Measurements from ENCODE around the gene KCNIP1. TPM values are rescaled to one million over a fixed set of nuclear protein-coding genes. Genes with fewer than 3 reads are reported as not detected.

The KCNIP1 gene
- total and polyA plus RNA-seq, 9 of the 15 experiments (the other 6 are each of a cell fraction or from before 2014, with no cell fraction given), result not detected

DNA sequence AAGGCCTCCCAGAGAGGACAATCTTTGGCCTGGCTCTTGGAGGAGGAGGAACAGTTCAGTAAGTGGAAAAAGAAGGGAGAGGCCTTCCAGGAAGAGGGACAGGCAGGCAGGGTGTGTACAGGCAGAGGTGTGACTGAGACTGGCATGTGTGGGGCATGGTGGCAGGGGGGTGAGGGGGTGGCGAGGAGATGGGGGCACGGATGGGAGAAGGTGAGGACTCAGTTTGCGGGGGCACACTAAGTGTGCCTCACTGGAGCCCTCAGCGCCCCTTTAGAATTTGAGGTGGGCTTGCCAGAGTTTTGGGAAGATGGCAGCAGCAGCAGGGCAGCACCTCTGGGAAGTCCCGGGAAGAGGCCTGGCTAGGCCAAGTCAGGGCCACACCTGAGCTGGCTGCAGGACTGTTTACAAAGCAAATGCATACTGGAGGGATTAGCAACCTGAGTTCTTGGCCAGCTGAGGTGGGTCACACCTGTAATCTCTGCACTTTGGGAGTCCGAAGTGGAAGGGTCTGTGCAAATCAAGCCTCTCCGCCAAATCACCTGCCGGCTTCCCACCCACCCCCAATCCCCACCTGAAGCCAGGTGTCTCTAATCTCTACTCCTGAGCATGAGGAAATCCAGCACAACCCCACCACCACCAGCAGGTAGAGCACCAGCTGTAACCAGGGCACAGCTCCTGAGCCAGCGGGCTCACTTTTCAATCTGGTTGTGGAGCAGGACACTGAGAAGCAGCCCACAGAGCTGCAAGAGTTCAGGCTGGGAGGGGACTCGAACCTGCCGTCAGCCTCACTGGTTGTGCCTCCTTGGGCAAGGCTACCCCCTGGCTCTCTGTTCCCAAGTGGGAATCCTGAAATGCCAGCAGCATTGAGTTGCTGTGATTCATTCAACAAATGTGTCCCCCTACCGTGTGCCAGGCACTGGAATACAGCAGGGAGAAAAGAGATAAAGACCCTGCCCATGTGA lies 269.5 kb downstream of the KCNIP1 start (continued):
- TF ChIP-seq ZNF695 (CRISPR knock-in tag; IDR thresholded peaks at IDR 0.05), result no peak
- no peak for TF ChIP-seq RBM14 (IDR thresholded peaks at IDR 0.05; ENCODE audit: borderline replicate concordance, insufficient read depth, low read depth, low read length)
- TF ChIP-seq, protein P1, sequence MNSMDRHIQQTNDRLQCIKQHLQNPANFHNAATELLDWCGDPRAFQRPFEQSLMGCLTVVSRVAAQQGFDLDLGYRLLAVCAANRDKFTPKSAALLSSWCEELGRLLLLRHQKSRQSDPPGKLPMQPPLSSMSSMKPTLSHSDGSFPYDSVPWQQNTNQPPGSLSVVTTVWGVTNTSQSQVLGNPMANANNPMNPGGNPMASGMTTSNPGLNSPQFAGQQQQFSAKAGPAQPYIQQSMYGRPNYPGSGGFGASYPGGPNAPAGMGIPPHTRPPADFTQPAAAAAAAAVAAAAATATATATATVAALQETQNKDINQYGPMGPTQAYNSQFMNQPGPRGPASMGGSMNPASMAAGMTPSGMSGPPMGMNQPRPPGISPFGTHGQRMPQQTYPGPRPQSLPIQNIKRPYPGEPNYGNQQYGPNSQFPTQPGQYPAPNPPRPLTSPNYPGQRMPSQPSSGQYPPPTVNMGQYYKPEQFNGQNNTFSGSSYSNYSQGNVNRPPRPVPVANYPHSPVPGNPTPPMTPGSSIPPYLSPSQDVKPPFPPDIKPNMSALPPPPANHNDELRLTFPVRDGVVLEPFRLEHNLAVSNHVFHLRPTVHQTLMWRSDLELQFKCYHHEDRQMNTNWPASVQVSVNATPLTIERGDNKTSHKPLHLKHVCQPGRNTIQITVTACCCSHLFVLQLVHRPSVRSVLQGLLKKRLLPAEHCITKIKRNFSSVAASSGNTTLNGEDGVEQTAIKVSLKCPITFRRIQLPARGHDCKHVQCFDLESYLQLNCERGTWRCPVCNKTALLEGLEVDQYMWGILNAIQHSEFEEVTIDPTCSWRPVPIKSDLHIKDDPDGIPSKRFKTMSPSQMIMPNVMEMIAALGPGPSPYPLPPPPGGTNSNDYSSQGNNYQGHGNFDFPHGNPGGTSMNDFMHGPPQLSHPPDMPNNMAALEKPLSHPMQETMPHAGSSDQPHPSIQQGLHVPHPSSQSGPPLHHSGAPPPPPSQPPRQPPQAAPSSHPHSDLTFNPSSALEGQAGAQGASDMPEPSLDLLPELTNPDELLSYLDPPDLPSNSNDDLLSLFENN (IDR thresholded peaks at IDR 0.05; ENCODE audit: low read depth in 2 of 2, low read length in 2 of 2), result no peak
- TF ChIP-seq FOSL1 (tag; conservative IDR thresholded peaks at IDR 0.05), result no peak

DNA sequence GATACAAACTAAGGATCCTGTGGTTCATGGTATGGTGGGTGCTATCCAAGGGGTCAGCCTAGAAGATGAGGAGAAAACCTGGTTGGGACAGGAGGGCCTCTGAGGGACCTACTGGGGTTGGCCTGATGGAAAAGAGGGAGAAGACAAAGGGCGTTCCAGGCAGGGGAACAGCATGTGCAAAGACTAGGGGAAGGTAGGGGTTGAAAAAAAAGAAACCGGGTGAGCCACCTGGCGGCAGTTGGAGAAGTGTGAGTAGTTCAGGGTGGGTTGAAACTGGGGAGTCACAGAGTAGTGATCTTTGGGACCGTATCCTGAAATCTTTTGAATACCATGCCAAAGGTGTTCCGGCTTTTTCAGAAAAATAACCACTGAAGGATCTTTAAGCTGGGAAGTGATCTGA lies 271.0 kb downstream of the KCNIP1 start:
- H3K36me3 ChIP-seq (ENCODE audit: control insufficient read depth, insufficient read depth, low read length), result no peaks in the 10 kb centered on the region
- in situ Hi-C loops (cut with MboI), result no loop called here
- no peak overlapping the region for H3K4me3 ChIP-seq
- H3K27me3 ChIP-seq (ENCODE audit: control insufficient read depth in 2 of 2, insufficient read depth in 2 of 2, low read length in 2 of 2), result peaks cover 0 to 4% of the 10 kb centered on the region in 2 experiments; a peak in 1 of 5 replicates
- H4K20me1 ChIP-seq (replicated peaks; ENCODE audit: control insufficient read depth, insufficient read depth, low read length), result no peaks in the 10 kb centered on the region
- H3K9me3 ChIP-seq (replicated peaks; ENCODE audit: control insufficient read depth, insufficient read depth, low read depth, low read length), result no peaks in the 10 kb centered on the region
- peak; percentile 5 to 24 (median 19) for DNase-seq (ENCODE audit: extremely low read depth in 1 of 4, low spot score in 3 of 4)
- no peak overlapping the region for H3K9ac ChIP-seq (ENCODE audit: insufficient read depth in 1 of 2, low read depth in 2 of 2, low read length in 2 of 2)
- H3K79me2 ChIP-seq (ENCODE audit: control insufficient read depth, insufficient read depth, low read length), result no peaks in the 10 kb centered on the region
- intact Hi-C loops (cut with micrococcal nuclease), result no loop called here
- no peak overlapping the region for H3K4me2 ChIP-seq (ENCODE audit: insufficient read depth, low read length)
- FAIRE-seq, result no peak
- H3K9me1 ChIP-seq (ENCODE audit: control insufficient read depth, insufficient read depth, low read length), result no peaks in the 10 kb centered on the region
- H3K4me1 ChIP-seq (replicated peaks in 1 of 2; ENCODE audit: control insufficient read depth in 2 of 2, insufficient read depth in 2 of 2, low read length in 2 of 2), result no peaks in the 10 kb centered on the region
- 2% methylated on average over 5 of the region's 5 CpGs for WGBS (ENCODE audit: insufficient coverage, low coverage, missing lambda C conversion rate)
- peak; percentile 66; the same call in 2 of the 3 replicates for ATAC-seq
- H3K27ac ChIP-seq (ENCODE audit: extremely low read depth, low read depth, low read length), result no peak overlapping the region
- no TSS peak for BruUV-seq (replicated peaks)
- no peak overlapping the region for H2AFZ ChIP-seq (ENCODE audit: low read depth, low read length)
- CTCF ChIA-PET (ENCODE audit: low intra/inter-chr PET ratio), result no interaction called here
- POLR2A ChIA-PET, result no interaction called here
- TF ChIP-seq, protein P2, sequence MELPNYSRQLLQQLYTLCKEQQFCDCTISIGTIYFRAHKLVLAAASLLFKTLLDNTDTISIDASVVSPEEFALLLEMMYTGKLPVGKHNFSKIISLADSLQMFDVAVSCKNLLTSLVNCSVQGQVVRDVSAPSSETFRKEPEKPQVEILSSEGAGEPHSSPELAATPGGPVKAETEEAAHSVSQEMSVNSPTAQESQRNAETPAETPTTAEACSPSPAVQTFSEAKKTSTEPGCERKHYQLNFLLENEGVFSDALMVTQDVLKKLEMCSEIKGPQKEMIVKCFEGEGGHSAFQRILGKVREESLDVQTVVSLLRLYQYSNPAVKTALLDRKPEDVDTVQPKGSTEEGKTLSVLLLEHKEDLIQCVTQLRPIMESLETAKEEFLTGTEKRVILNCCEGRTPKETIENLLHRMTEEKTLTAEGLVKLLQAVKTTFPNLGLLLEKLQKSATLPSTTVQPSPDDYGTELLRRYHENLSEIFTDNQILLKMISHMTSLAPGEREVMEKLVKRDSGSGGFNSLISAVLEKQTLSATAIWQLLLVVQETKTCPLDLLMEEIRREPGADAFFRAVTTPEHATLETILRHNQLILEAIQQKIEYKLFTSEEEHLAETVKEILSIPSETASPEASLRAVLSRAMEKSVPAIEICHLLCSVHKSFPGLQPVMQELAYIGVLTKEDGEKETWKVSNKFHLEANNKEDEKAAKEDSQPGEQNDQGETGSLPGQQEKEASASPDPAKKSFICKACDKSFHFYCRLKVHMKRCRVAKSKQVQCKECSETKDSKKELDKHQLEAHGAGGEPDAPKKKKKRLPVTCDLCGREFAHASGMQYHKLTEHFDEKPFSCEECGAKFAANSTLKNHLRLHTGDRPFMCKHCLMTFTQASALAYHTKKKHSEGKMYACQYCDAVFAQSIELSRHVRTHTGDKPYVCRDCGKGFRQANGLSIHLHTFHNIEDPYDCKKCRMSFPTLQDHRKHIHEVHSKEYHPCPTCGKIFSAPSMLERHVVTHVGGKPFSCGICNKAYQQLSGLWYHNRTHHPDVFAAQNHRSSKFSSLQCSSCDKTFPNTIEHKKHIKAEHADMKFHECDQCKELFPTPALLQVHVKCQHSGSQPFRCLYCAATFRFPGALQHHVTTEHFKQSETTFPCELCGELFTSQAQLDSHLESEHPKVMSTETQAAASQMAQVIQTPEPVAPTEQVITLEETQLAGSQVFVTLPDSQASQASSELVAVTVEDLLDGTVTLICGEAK (IDR thresholded peaks at IDR 0.05), result no peak
- TF ChIP-seq, protein P2 (CRISPR knock-in tag; IDR thresholded peaks at IDR 0.05), result no peak
